ENCODE data around the gene COL23A1. TPM values are rescaled to one million over a fixed set of nuclear protein-coding genes. Genes with fewer than 3 reads are reported as not detected.

Gene COL23A1
- total and polyA plus RNA-seq, 2 donors (not counting 1 experiment from before 2014, with no cell fraction given), result 0.20 TPM; not detected in 1

DNA sequence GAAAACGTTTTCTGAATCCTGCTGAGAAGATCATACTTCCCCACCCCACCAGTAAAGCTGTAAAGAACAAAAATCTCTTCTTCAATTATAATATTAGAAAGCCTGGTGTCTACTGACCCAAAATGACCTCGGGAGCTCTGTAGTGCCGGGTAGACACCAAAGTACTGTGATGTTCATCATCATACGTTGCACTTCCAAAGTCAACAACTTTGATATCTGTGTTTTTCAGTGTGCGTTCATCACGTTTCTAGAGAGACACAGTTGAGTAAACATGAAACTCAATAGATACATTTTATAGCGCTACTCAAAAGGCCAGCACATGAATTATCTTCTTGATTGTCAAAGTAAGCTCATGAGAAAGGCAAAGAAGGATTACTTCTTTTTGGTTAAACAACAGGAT lies 22.1 kb upstream of the COL23A1 start:
- CTCF ChIA-PET, result interaction anchor here (1.2 kb wide), 1 partner anchor 13 kb away, joined by 4 read pairs; no protein-coding TSS in a partner anchor
- H3K27me3 Mint-ChIP-seq, result no peaks in the 10 kb centered on the region
- H3K9me3 Mint-ChIP-seq (ENCODE audit: insufficient read depth), result no peaks in the 10 kb centered on the region
- H3K36me3 ChIP-seq (replicated peaks in 1 of 2; ENCODE audit: control extremely low read depth in 1 of 2, control insufficient read depth in 1 of 2, extremely low read depth in 1 of 2, insufficient read depth in 2 of 2, low read length in 1 of 2), result peaks cover 30 to 89% of the 10 kb centered on the region in 2 experiments
- no peaks in the 10 kb centered on the region for H3K4me1 ChIP-seq (ENCODE audit: control insufficient read depth in 2 of 2, insufficient read depth in 2 of 2, low read length in 2 of 2)
- H3K27ac ChIP-seq (ENCODE audit: low read length in 2 of 2), result no peak overlapping the region
- no peak for TF ChIP-seq EZH2 (IDR thresholded peaks at IDR 0.05; ENCODE audit: borderline replicate concordance, insufficient read depth, low read depth, low read length, poor library complexity, severe bottlenecking)
- TF ChIP-seq, protein P1, sequence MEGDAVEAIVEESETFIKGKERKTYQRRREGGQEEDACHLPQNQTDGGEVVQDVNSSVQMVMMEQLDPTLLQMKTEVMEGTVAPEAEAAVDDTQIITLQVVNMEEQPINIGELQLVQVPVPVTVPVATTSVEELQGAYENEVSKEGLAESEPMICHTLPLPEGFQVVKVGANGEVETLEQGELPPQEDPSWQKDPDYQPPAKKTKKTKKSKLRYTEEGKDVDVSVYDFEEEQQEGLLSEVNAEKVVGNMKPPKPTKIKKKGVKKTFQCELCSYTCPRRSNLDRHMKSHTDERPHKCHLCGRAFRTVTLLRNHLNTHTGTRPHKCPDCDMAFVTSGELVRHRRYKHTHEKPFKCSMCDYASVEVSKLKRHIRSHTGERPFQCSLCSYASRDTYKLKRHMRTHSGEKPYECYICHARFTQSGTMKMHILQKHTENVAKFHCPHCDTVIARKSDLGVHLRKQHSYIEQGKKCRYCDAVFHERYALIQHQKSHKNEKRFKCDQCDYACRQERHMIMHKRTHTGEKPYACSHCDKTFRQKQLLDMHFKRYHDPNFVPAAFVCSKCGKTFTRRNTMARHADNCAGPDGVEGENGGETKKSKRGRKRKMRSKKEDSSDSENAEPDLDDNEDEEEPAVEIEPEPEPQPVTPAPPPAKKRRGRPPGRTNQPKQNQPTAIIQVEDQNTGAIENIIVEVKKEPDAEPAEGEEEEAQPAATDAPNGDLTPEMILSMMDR (IDR thresholded peaks at IDR 0.05), result no peak
- POLR2A ChIA-PET, result no interaction called here
- no peak overlapping the region for H3K4me2 ChIP-seq (replicated peaks; ENCODE audit: low read depth, low read length, poor library complexity, severe bottlenecking)
- H3K79me2 ChIP-seq (ENCODE audit: control insufficient read depth, insufficient read depth, low read length), result peaks cover 22% of the 10 kb centered on the region
- no peaks in the 10 kb centered on the region for H3K27me3 ChIP-seq (replicated peaks in 1 of 4; ENCODE audit: control extremely low read depth in 1 of 4, control insufficient read depth in 3 of 4, insufficient read depth in 4 of 4, low read length in 3 of 4)
- ATAC-seq (ENCODE audit: low read depth) (no peak), DNase-seq (no peak)
- H3K27ac Mint-ChIP-seq, result no peak overlapping the region
- intact Hi-C loops (cut with micrococcal nuclease), result no loop called here
- H3K9me3 ChIP-seq (ENCODE audit: control extremely low read depth in 1 of 3, control insufficient read depth in 2 of 3, insufficient read depth in 1 of 3, low read length in 2 of 3), result no peaks in the 10 kb centered on the region
- H3K4me3 Mint-ChIP-seq, result no peak overlapping the region
- H3K4me1 Mint-ChIP-seq, result peaks cover 1% of the 10 kb centered on the region
- H3K4me3 ChIP-seq (ENCODE audit: control extremely low read depth in 1 of 5, extremely low read depth in 1 of 5, insufficient read depth in 1 of 5, low read depth in 2 of 5, low read length in 4 of 5), result no peak overlapping the region
- no peak overlapping the region for H3K9ac ChIP-seq (ENCODE audit: low read length)
- no peak overlapping the region for H2AFZ ChIP-seq (ENCODE audit: insufficient read depth, low read depth, low read length, poor library complexity, severe bottlenecking)
- H4K20me1 ChIP-seq (ENCODE audit: control insufficient read depth, insufficient read depth, low read length, poor library complexity, severe bottlenecking), result peaks cover 63% of the 10 kb centered on the region
- WGBS (ENCODE audit: insufficient coverage), result 93% methylated on average over 3 of the region's 7 CpGs

- Mint-ChIP-seq H3K4me3 (no peak overlapping the region), H3K9me3 (ENCODE audit: insufficient read depth) (no peaks in the 10 kb centered on the region), H3K27me3 (no peaks in the 10 kb centered on the region), H3K27ac (no peak overlapping the region), H3K4me1 (no peaks in the 10 kb centered on the region)
- WGBS (ENCODE audit: insufficient coverage), result 95% methylated on average over 3 of the region's 3 CpGs
- no peak overlapping the region for H2AFZ ChIP-seq (ENCODE audit: insufficient read depth, low read depth, low read length, poor library complexity, severe bottlenecking)
- no peaks in the 10 kb centered on the region for H3K27me3 ChIP-seq (replicated peaks in 1 of 4; ENCODE audit: control extremely low read depth in 1 of 4, control insufficient read depth in 3 of 4, insufficient read depth in 4 of 4, low read length in 3 of 4)
- DNase-seq (no peak), ATAC-seq (ENCODE audit: low read depth) (no peak)
- H3K9ac ChIP-seq (ENCODE audit: low read length), result no peak overlapping the region
- intact Hi-C loops (cut with micrococcal nuclease), result no loop called here
- ChIA-PET CTCF (interaction anchor here (0.6 kb wide), 1 partner anchor 19 kb away, joined by 3 read pairs; no protein-coding TSS in a partner anchor), POLR2A (no interaction called here)
- no peaks in the 10 kb centered on the region for H3K9me3 ChIP-seq (ENCODE audit: control extremely low read depth in 1 of 3, control insufficient read depth in 2 of 3, insufficient read depth in 1 of 3, low read length in 2 of 3)
- H3K4me2 ChIP-seq (replicated peaks; ENCODE audit: low read depth, low read length, poor library complexity, severe bottlenecking), result no peak overlapping the region
- H4K20me1 ChIP-seq (ENCODE audit: control insufficient read depth, insufficient read depth, low read length, poor library complexity, severe bottlenecking), result peaks cover 43% of the 10 kb centered on the region
- no peak overlapping the region for H3K27ac ChIP-seq (ENCODE audit: low read length in 2 of 2)
- no peak overlapping the region for H3K4me3 ChIP-seq (ENCODE audit: control extremely low read depth in 1 of 5, extremely low read depth in 1 of 5, insufficient read depth in 1 of 5, low read depth in 2 of 5, low read length in 4 of 5)
- H3K4me1 ChIP-seq (ENCODE audit: control insufficient read depth in 2 of 2, insufficient read depth in 2 of 2, low read length in 2 of 2), result no peaks in the 10 kb centered on the region
- no peaks in the 10 kb centered on the region for H3K79me2 ChIP-seq (ENCODE audit: control insufficient read depth, insufficient read depth, low read length)
- TF ChIP-seq, protein P1 (IDR thresholded peaks at IDR 0.05), result no peak
- no peak for TF ChIP-seq EZH2 (IDR thresholded peaks at IDR 0.05; ENCODE audit: borderline replicate concordance, insufficient read depth, low read depth, low read length, poor library complexity, severe bottlenecking)
- peaks cover 16 to 86% of the 10 kb centered on the region in 2 experiments for H3K36me3 ChIP-seq (replicated peaks in 1 of 2; ENCODE audit: control extremely low read depth in 1 of 2, control insufficient read depth in 1 of 2, extremely low read depth in 1 of 2, insufficient read depth in 2 of 2, low read length in 1 of 2)
Observed at GRCh38 chr5:178606269-178606668, 16.1 kb upstream of the COL23A1 start.

All from B cell (primary cell).